T-cell (primary cell): ENCODE data around the gene FAM171A2. TPM values are rescaled to one million over a fixed set of nuclear protein-coding genes. Genes with fewer than 3 reads are reported as not detected.

ENCODE experiments used
- ATAC-seq, 4 experiments: fragments of 200-7000 bp in 3 of 4; fragments of 150-1000 bp in 1 of 4; cut with Tn5 transposase; replicated peaks in 1 of 4; 1 replicate in 3 of 4; 2 replicates in 1 of 4; pipeline ENCODE4 v1.10.0; 2021; ENCODE audit warnings: moderate library complexity in 3 of 4, mild to moderate bottlenecking in 2 of 4, moderate number of reproducible peaks in 1 of 4
- CTCF ChIA-PET, 2 donors: fragments of 300-600 bp; sonication (Branson Sonifier 250); formaldehyde crosslinking; loops; one replicate each; lab custom pipeline; 2022; ENCODE audit warnings: antibody characterized with exemption in 2 of 2; lab: Charles Lee
- POLR2A ChIA-PET, 2 donors: fragments of 300-600 bp; sonication (Branson Sonifier 250); formaldehyde crosslinking; loops; one replicate each; lab custom pipeline; 2022; ENCODE audit warnings: antibody characterized with exemption in 2 of 2; lab: Charles Lee
- DNase-seq, 35 experiments: peaks; one replicate each; pipeline versions ENCODE4 v3.0.0 to v3.0.0-alpha.2; 2013 to 2023
- H3K27ac ChIP-seq: one replicate; pipeline ENCODE4 v1.5.1; 2013; ENCODE audit warnings: low read length
- H3K27me3 ChIP-seq, 2 experiments: replicated peaks in 1 of 2; 1 replicate in 1 of 2; 2 replicates in 1 of 2; pipeline versions ENCODE4 v1.6.1 to v1.7.0; 2013; ENCODE audit warnings: low read length in 1 of 2, mixed read lengths in 1 of 2; ENCODE audit not compliant: control insufficient read depth in 2 of 2, insufficient read depth in 2 of 2; ENCODE audit errors: extremely low read depth in 1 of 2
- H3K36me3 ChIP-seq, 2 donors: 1 replicate in 1 of 2; 2 replicates in 1 of 2; pipeline versions ENCODE4 v1.6.1 to v1.7.0; 2013; ENCODE audit warnings: low read length in 1 of 2; ENCODE audit not compliant: control insufficient read depth in 2 of 2, insufficient read depth in 1 of 2; ENCODE audit errors: extremely low read depth in 1 of 2
- H3K4me1 ChIP-seq, 2 experiments: 1 replicate in 1 of 2; 2 replicates in 1 of 2; pipeline versions ENCODE4 v1.6.1 to v1.7.0; 2013; ENCODE audit warnings: low read length in 2 of 2, mixed read lengths in 1 of 2; ENCODE audit not compliant: insufficient read depth in 2 of 2, control insufficient read depth in 1 of 2; ENCODE audit errors: extremely low read depth in 1 of 2
- H3K4me3 ChIP-seq, 2 donors: 1 replicate in 1 of 2; 2 replicates in 1 of 2; pipeline versions ENCODE4 v1.5.1 to v1.7.0; 2013; ENCODE audit warnings: mild to moderate bottlenecking in 2 of 2, low read length in 1 of 2, moderate library complexity in 1 of 2; ENCODE audit not compliant: control insufficient read depth in 1 of 2; ENCODE audit errors: extremely low read depth in 1 of 2
- H3K9me3 ChIP-seq: 2 replicates; pipeline ENCODE4 v1.7.0; 2013
- H3K27ac Mint-ChIP-seq, 2 donors: one replicate each; pipeline ENCODE4 v1.8.0; 2020 to 2021; ENCODE audit warnings: mild to moderate bottlenecking in 2 of 2, mixed read lengths in 2 of 2
- H3K27me3 Mint-ChIP-seq, 2 donors: one replicate each; pipeline ENCODE4 v1.8.0; 2021 to 2022; ENCODE audit warnings: mixed read lengths in 2 of 2
- H3K36me3 Mint-ChIP-seq: one replicate; pipeline ENCODE4 v1.8.0; 2021; ENCODE audit warnings: mixed read lengths
- H3K4me1 Mint-ChIP-seq, 3 donors: one replicate each; pipeline ENCODE4 v1.8.0; 2020 to 2022; ENCODE audit warnings: mixed read lengths in 3 of 3, mild to moderate bottlenecking in 1 of 3
- H3K4me3 Mint-ChIP-seq, 3 donors: one replicate each; pipeline ENCODE4 v1.8.0; 2020 to 2022; ENCODE audit warnings: mild to moderate bottlenecking in 3 of 3, mixed read lengths in 3 of 3, moderate library complexity in 3 of 3
- H3K9me3 Mint-ChIP-seq, 3 donors: one replicate each; pipeline ENCODE4 v1.8.0; 2020 to 2022; ENCODE audit warnings: mixed read lengths in 3 of 3
- WGBS: methylation state at CpG from one replicate; pipeline ENCODE4 v1.1.5; 2013; ENCODE audit warnings: missing lambda C conversion rate; ENCODE audit not compliant: insufficient coverage; 5-methylcytosine and 5-hydroxymethylcytosine counted together
- total RNA-seq, 35 experiments: library from RNA in 6 of 35; stranded (reverse) in 6 of 35; fragments of 120-200 nt in 1 of 35; gene quantifications; one replicate each; pipeline versions ENCODE4 v1.2.1 to v1.2.4 and lab custom pipeline; 2013 to 2026

FAM171A2 gene
- total RNA-seq (1 to 10 TPM in 2 of 5 donors, under 1 TPM in 3; 0.18 to 1.5 (median 0.89) TPM), total RNA-seq (lab: John Stamatoyannopoulos, UW) (0 to 1.4 (median 0.31) reads per million in 29 experiments)
- total RNA-seq (2013): 0.04 TPM

DNA sequence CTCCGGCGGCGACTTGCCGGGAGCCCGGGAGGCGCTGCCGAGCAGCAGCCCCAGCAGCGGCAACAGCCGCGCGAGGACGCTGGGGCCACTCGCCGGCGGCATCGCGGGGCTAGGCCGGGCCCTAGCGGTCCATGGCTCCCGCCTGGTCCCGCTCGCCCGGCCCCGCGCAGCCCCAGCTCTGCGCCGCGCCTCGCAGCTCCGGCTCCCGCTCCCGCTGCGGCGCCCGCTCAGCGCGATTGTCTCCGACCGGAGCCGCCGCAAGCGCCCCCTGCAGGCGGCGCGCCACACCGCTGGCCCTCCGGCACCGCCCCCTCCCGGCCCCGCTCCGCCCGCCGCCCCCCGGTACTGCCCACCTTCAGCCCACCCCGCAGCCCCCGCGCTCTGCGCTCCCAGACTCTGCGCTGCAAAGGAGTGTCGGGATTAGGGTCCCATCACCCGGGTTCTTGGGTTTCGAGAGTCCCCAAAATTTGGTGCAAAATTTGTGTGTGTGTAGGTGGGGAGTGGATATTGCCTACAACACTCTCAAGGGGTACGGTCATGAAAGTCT lies at the start of gene FAM171A2:
Gene FAM171A2 (minus strand): TSS at position 241 of the 547 bp plus-strand sequence. CDS start 139 bp downstream, at position 102.
- 0% methylated on average over 55 of the region's 63 CpGs for WGBS
- peak; percentile 91 to 94 (median 91) for ATAC-seq
- Mint-ChIP-seq H3K36me3 (no peaks in the 10 kb centered on the region), H3K4me1 (peaks cover 6 to 9% (median 7%) of the 10 kb centered on the region in 3 donors), H3K9me3 (no peaks in the 10 kb centered on the region), H3K27ac (no peak within 1 kb of the TSS), H3K4me3 (peak within 1 kb of the TSS; percentile 74 to 79 (median 74)), H3K27me3 (peaks cover 25 to 35% of the 10 kb centered on the region in 2 donors)
- ChIA-PET CTCF (interaction anchor here (0.6 to 1.3 kb wide), 6 partner anchors 7 to 154 kb away, joined by 3 to 6 read pairs (median 3); partner anchors contain the start of gene GRN (in 1 of the 2)), POLR2A (interaction anchor here (0.6 to 0.8 kb wide), 3 partner anchors 9 to 160 kb away, joined by 3 to 8 read pairs (median 3); no protein-coding TSS in a partner anchor)
- no peaks in the 10 kb centered on the region for H3K36me3 ChIP-seq
- peaks cover 0 to 13% of the 10 kb centered on the region in 2 experiments for H3K4me1 ChIP-seq
- H3K27me3 ChIP-seq: peaks cover 3 to 49% of the 10 kb centered on the region in 2 experiments
- DNase-seq: peak in 32 of 35 experiments; percentile 32 to 86 (median 60)
- no peaks in the 10 kb centered on the region for H3K9me3 ChIP-seq
- no peak within 1 kb of the TSS for H3K27ac ChIP-seq
- H3K4me3 ChIP-seq: peak within 1 kb of the TSS; percentile 47 to 61

DNA sequence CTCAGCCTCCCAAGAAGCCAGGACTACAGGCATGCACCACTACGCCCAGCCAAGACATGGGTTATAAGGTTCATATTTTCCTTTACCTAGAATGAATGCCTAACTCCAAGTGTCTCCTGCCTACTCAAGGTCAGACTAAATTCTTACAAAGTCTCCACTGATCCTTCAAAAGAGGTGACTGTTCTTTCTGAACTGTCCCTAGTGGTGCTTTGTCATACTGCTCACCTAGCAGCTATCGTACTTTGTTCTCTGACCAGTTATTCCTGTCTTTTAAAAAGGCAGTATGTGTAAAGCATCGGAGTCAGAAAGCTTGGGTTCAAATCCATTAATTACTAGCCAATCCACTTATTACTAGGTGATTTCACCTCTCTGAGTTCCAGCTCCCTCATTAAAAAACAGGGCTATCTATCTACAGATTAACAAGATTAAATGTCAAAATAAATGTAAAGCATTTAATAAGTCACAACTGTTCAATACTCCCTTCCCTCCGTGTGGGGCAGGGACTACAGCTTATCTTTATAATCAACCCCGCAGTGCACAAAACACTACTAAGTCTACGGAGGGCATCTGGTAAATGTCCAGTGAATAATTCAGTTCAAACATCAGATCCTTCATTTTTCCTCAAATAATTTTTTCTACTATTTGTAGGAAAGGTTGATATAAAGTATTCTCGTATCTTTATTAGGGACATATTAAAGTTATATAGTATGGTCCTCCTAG lies 45.8 kb upstream of the FAM171A2 start:
- no peak for DNase-seq
- H3K27ac ChIP-seq: no peak overlapping the region
- H3K4me3 Mint-ChIP-seq: no peak overlapping the region
- CTCF ChIA-PET: no interaction called here
- WGBS: 93% methylated on average over 3 of the region's 7 CpGs
- H3K27me3 ChIP-seq: no peaks in the 10 kb centered on the region
- H3K9me3 ChIP-seq: no peaks in the 10 kb centered on the region
- no peaks in the 10 kb centered on the region for H3K4me1 Mint-ChIP-seq
- POLR2A ChIA-PET: interaction anchor here in 1 of 2 donors (0.5 kb wide), 1 partner anchor 36 kb away, joined by 3 read pairs; no protein-coding TSS in a partner anchor
- no peak for ATAC-seq
- no peak overlapping the region for H3K27ac Mint-ChIP-seq
- H3K4me3 ChIP-seq: no peak overlapping the region
- peaks cover 27% of the 10 kb centered on the region for H3K36me3 Mint-ChIP-seq
- no peaks in the 10 kb centered on the region for H3K4me1 ChIP-seq
- no peaks in the 10 kb centered on the region for H3K27me3 Mint-ChIP-seq
- peaks cover 0 to 10% of the 10 kb centered on the region in 2 donors for H3K36me3 ChIP-seq
- no peaks in the 10 kb centered on the region for H3K9me3 Mint-ChIP-seq

DNA sequence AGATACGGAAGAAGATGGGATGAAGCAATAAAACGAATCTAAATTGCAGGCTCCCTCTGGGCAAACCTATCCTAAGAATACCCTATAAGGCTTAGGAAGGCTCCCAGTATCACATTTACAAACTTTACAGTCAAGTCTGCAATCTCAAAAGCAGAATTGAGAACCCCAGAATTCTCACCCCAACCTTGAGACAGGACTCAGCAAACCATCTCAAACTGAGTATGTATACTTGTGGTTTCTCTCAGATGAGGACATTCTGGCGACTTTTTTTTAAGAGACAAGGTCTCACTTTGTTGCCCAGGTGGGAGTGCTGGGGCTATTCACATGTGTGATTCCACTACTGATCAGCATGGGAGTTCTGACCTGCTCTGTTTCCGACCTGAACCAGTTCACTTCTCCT lies 45.1 kb upstream of the FAM171A2 start:
- no peak for ATAC-seq
- 73% methylated on average over 2 of the region's 4 CpGs for WGBS
- Histone ChIP-seq H3K4me1 (no peaks in the 10 kb centered on the region), H3K36me3 (peaks cover 0 to 16% of the 10 kb centered on the region in 2 donors), H3K27me3 (no peaks in the 10 kb centered on the region), H3K27ac (no peak overlapping the region), H3K9me3 (no peaks in the 10 kb centered on the region), H3K4me3 (no peak overlapping the region)
- Mint-ChIP-seq H3K27me3 (no peaks in the 10 kb centered on the region), H3K27ac (no peak overlapping the region), H3K4me1 (no peaks in the 10 kb centered on the region), H3K9me3 (no peaks in the 10 kb centered on the region), H3K4me3 (no peak overlapping the region), H3K36me3 (peaks cover 26% of the 10 kb centered on the region)
- CTCF ChIA-PET: no interaction called here
- DNase-seq: no peak
- POLR2A ChIA-PET: no interaction called here

DNA sequence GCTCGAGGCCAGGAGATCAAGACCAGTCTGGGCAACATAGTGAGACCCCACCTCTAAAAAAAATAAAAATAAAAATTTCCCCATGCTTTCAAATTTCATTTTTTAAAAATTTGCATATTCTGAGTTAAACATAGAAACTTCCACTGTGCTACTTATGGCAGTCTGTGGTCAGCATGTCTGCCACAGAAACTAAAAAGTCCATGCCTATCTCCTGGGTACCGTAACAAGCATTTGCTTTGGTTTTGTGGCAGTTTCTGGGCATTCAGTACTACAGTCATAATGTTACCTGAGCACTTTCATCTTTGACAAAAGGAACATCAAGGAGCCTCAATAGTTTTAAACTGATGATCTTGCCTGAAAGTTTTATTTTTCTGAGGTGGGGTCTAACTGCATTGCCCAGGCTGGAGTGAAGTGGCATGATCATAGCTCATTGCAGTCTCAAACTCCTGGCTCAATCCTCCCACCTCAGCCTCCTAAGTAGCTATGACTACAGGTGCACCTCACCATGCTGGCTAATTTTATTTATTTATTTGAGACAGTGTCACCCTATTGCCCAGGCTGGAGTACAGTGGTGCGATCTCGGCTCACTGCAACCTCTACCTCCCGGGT lies 39.0 kb upstream of the FAM171A2 start:
- H3K27ac ChIP-seq: no peak overlapping the region
- Mint-ChIP-seq H3K27ac (no peak overlapping the region), H3K27me3 (no peaks in the 10 kb centered on the region), H3K36me3 (peaks cover 55% of the 10 kb centered on the region), H3K9me3 (no peaks in the 10 kb centered on the region), H3K4me1 (no peaks in the 10 kb centered on the region), H3K4me3 (no peak overlapping the region)
- ChIA-PET POLR2A (no interaction called here), CTCF (no interaction called here)
- ATAC-seq: no peak
- no peak overlapping the region for H3K4me3 ChIP-seq
- no peak for DNase-seq
- H3K4me1 ChIP-seq: no peaks in the 10 kb centered on the region
- WGBS: 43% methylated on average over 1 of the region's 5 CpGs
- no peaks in the 10 kb centered on the region for H3K27me3 ChIP-seq
- H3K9me3 ChIP-seq: no peaks in the 10 kb centered on the region
- H3K36me3 ChIP-seq: peaks cover 10 to 60% of the 10 kb centered on the region in 2 donors

DNA sequence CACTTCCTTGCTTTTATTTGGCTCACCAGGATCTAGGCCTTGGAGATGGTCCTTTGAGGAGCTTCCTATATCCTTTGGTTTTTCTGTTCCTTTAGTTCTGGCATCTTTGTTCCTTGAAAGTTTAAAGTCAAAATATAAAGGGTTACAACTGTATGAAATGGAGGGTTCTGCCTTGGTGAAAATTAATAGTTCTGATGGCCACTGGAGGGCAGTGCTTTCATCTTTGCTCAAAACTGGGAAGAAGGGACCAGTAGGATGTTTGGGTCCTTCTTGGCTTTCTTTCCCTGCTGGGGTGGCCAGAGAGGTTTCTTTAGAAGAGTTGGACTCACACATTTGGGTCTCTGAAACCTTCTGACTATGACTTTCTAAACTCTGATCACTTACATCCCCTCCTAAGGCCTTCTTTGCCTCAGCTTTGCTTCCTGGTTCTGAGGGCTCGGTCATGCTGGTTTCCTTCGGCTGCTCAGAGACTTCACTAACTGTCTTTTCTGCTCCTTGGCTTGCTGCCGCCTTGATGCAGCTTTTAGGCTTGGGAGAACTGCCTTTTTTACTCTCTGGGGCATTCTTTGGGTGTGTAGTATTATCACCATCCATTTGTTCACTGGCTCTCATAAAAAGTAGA lies 36.7 kb upstream of the FAM171A2 start:
- Mint-ChIP-seq H3K36me3 (peaks cover 45% of the 10 kb centered on the region), H3K27me3 (no peaks in the 10 kb centered on the region), H3K27ac (no peak overlapping the region), H3K9me3 (no peaks in the 10 kb centered on the region), H3K4me1 (peaks cover 0 to 4% (median 0%) of the 10 kb centered on the region in 3 donors), H3K4me3 (no peak overlapping the region)
- Histone ChIP-seq H3K4me3 (no peak overlapping the region), H3K27ac (no peak overlapping the region), H3K9me3 (no peaks in the 10 kb centered on the region), H3K36me3 (peaks cover 10 to 58% of the 10 kb centered on the region in 2 donors), H3K4me1 (no peaks in the 10 kb centered on the region), H3K27me3 (no peaks in the 10 kb centered on the region)
- POLR2A ChIA-PET: interaction anchor here in 1 of 2 donors (0.6 kb wide), 1 partner anchor 252 kb away, joined by 3 read pairs; no protein-coding TSS in a partner anchor
- DNase-seq: no peak
- ATAC-seq: no peak
- CTCF ChIA-PET: no interaction called here
- no CpG with 5 or more reads among the region's 3 CpGs for WGBS
